Activated naive CD8-positive, alpha-beta T cell (primary cell): ENCODE measurements around the gene SLC6A3.
"Not testable (repeated sequence)": the region's sequence is repeated elsewhere in the genome, so short reads cannot be mapped to it uniquely, and the experiment has no call there.

Experiments used
- H3K27ac Mint-ChIP-seq: one replicate; pipeline ENCODE4 v1.8.0; 2021; ENCODE audit warnings: mixed read lengths
- H3K27me3 Mint-ChIP-seq: one replicate; pipeline ENCODE4 v1.8.0; 2021; ENCODE audit warnings: mixed read lengths
- H3K36me3 Mint-ChIP-seq: one replicate; pipeline ENCODE4 v1.8.0; 2021; ENCODE audit warnings: mixed read lengths
- H3K4me1 Mint-ChIP-seq: one replicate; pipeline ENCODE4 v1.8.0; 2021; ENCODE audit warnings: low read depth, mixed read lengths
- H3K4me3 Mint-ChIP-seq: one replicate; pipeline ENCODE4 v1.8.0; 2021; ENCODE audit warnings: mild to moderate bottlenecking, mixed read lengths
- H3K9me3 Mint-ChIP-seq: one replicate; pipeline ENCODE4 v1.8.0; 2021; ENCODE audit warnings: low read depth, mixed read lengths

Gene SLC6A3

DNA sequence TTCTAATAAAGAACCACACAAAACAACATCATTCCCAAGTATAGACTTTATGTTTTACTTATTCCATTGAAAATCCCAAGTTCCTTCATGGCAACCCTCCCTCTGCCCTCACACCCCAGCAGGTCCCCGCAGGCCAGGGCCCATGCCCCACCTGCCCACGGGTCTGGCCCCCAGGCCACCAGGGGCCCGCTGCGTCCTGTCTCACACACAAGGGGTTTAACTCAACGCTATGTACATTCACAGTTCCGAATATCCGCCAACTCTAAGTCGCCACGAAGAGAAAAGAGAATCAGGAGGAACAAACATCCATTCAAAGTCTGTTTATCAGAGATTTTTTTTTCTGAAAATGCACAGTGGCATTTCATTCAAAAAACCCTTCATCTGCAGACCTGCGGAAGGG, 16.2 kb upstream of the SLC6A3 start:
- H3K27me3 Mint-ChIP-seq = no peaks in the 10 kb centered on the region
- no peak overlapping the region for H3K4me3 Mint-ChIP-seq
- H3K36me3 Mint-ChIP-seq = peaks cover 9% of the 10 kb centered on the region
- H3K9me3 Mint-ChIP-seq = no peaks in the 10 kb centered on the region
- H3K27ac Mint-ChIP-seq = no peak overlapping the region
- no peaks in the 10 kb centered on the region for H3K4me1 Mint-ChIP-seq

DNA sequence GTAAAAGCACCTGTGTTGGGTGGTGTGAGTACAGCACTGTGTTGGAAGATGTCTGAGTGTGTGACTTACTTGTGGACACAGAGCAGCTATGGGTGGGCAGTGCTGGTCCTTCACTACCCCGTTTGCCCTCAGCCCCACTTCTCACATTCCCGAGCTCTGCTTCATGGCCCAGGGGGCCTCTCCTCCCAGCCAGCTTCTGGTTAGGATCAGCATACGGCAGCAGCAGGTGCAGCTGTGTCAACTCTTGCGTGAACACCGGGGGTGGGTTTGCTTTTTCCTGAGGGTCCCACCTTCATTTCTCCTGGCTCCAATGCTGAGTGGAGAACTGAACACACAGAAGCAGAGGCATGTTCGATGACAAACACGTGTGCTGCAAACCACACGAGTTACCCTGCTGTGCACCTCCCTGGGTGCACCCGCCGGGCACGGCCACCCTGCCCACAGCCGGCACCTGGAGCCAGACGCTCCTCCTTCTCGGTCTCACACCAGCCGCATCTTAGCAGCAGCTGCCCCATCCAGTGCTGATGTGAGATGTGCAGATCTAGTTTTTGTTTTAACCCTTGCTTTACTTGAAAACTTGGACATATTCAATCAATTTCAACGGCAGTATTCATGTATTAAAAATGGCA, 14.9 kb upstream of the SLC6A3 start:
- H3K27me3 Mint-ChIP-seq = no peaks in the 10 kb centered on the region
- H3K27ac Mint-ChIP-seq = no peak overlapping the region
- H3K36me3 Mint-ChIP-seq = peaks cover 9% of the 10 kb centered on the region
- no peaks in the 10 kb centered on the region for H3K4me1 Mint-ChIP-seq
- H3K4me3 Mint-ChIP-seq = no peak overlapping the region
- H3K9me3 Mint-ChIP-seq = no peaks in the 10 kb centered on the region

DNA sequence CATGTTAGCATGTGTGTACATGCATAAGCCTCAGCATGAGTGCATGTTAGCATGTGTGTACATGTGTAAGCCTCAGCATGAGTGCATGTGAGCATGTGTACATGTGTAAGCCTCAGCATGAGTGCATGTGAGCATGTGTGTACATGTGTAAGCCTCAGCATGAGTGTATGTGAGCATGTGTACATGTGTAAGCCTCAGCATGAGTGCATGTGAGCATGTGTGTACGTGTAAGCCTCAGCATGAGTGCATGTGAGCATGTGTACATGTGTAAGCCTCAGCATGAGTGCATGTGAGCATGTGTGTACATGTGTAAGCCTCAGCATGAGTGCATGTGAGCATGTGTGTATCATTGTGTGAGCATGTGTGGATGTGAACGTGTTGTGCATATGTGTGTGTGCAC, 14.2 kb upstream of the SLC6A3 start:
- not testable (repeated sequence) for H3K27ac Mint-ChIP-seq, H3K9me3 Mint-ChIP-seq, H3K4me3 Mint-ChIP-seq, H3K27me3 Mint-ChIP-seq, H3K36me3 Mint-ChIP-seq, H3K4me1 Mint-ChIP-seq

DNA sequence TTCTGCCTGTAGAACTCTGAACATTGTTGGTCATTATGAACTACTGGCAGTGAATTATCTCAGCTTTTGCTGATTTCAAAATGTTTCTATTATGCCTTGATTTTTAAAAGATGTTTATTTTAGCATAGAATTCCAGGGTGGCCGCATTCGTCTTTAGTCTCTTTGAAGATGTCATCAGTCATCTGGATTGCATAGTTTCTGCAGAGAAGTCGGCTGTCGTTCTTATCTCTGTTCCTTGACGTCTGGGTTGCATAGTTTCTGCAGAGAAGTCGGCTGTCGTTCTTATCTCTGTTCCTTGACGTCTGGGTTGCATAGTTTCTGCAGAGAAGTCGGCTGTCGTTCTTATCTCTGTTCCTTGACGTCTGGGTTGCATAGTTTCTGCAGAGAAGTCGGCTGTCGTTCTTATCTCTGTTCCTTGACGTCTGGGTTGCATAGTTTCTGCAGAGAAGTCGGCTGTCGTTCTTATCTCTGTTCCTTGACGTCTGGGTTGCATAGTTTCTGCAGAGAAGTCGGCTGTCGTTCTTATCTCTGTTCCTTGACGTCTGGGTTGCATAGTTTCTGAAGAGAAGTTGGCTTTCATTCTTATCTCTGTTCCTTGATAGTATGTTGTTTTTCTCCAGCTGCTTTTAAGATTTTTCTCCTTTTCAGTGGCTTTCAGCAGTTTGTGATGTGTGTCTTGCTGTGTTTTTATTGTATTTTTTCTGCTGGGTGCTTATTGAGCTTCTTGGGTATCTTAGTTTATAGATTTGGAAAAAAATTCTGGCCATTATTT, 11.1 kb upstream of the SLC6A3 start:
- H3K9me3 Mint-ChIP-seq, H3K27ac Mint-ChIP-seq, H3K4me1 Mint-ChIP-seq, H3K4me3 Mint-ChIP-seq, H3K27me3 Mint-ChIP-seq: not testable (repeated sequence)
- peaks cover 16% of the 10 kb centered on the region for H3K36me3 Mint-ChIP-seq

DNA sequence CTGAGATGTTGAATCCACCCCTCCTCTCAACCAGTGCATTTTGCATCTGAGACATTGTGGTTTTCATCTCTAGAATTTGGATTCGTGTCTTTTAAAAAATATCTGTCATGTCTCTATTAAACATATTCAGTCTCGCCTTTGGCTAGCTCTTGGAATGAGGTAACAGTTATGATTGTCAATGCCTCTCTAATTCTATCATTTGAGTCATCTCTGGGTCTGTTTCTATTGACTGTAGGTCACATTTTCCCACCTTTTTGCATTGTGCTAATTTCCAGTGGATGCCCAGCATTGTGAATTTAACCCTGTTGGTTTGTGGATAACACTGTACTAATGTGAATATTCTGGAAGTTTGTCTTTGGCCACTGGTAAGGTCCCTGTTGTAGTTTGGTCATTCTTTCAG, 8.4 kb upstream of the SLC6A3 start:
- H3K4me3 Mint-ChIP-seq = no peak overlapping the region
- H3K4me1 Mint-ChIP-seq = peaks cover 5% of the 10 kb centered on the region
- H3K9me3 Mint-ChIP-seq = peaks cover 9% of the 10 kb centered on the region
- no peak overlapping the region for H3K27ac Mint-ChIP-seq
- H3K36me3 Mint-ChIP-seq = peaks cover 14% of the 10 kb centered on the region
- peaks cover 16% of the 10 kb centered on the region for H3K27me3 Mint-ChIP-seq

DNA sequence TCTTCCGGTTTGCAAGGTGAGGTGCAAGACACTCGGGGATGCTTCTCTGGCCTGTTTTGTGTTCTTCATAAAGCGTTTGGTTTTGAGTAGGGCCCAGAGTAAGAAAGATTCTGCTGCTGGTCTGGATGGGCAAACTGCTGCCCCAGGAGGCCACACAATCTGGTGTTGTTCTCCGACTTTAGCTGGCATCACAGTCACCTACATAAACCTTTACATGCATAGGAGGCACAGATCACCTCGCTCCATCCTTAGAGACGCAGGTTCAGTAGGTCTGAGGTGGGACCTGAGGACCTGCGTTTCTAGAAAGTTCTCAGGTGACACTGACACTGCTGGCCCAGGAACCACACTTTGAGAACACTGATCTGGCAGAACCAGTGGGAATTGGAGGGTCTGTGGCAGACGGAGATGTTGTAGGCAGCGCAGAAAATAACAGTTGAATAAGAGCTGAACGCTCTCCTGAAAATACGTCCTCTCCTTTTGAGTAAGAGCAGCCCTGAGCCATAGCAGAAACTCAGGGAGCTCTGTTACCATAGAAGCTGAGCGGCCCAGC, 3.9 kb upstream of the SLC6A3 start:
- Mint-ChIP-seq H3K4me1 (peaks cover 29% of the 10 kb centered on the region), H3K4me3 (no peak overlapping the region), H3K9me3 (peaks cover 9% of the 10 kb centered on the region), H3K27ac (no peak overlapping the region), H3K36me3 (peaks cover 9% of the 10 kb centered on the region), H3K27me3 (peaks cover 16% of the 10 kb centered on the region)

DNA sequence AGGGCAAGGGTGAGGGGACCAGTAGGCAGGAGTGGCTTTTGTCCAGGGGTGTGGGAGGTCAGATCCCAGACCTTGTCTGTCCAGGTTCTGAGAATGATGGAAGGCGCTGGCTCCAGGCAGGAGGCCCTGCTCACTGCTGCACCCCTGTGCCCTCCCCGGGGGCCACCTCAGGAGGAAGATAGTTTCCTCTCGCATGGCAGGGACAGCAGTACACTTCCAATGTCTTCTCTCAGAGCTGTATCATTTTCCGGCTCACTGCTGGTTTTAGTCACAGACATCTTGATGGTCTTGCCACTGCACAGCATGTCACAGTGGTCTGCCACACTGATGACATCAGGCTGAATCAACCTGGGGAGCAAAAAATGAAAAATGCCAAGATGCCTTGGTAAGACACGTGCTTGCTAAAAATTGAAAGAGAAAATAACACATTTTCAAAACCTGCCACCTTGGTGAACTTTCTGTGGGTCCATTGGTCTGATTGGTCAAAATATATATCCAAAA, 3.3 kb upstream of the SLC6A3 start:
- Mint-ChIP-seq H3K27me3 (peaks cover 16% of the 10 kb centered on the region), H3K9me3 (peaks cover 7% of the 10 kb centered on the region), H3K4me1 (peaks cover 32% of the 10 kb centered on the region), H3K36me3 (peaks cover 6% of the 10 kb centered on the region), H3K4me3 (no peak overlapping the region), H3K27ac (peak overlapping the region; percentile 16)

DNA sequence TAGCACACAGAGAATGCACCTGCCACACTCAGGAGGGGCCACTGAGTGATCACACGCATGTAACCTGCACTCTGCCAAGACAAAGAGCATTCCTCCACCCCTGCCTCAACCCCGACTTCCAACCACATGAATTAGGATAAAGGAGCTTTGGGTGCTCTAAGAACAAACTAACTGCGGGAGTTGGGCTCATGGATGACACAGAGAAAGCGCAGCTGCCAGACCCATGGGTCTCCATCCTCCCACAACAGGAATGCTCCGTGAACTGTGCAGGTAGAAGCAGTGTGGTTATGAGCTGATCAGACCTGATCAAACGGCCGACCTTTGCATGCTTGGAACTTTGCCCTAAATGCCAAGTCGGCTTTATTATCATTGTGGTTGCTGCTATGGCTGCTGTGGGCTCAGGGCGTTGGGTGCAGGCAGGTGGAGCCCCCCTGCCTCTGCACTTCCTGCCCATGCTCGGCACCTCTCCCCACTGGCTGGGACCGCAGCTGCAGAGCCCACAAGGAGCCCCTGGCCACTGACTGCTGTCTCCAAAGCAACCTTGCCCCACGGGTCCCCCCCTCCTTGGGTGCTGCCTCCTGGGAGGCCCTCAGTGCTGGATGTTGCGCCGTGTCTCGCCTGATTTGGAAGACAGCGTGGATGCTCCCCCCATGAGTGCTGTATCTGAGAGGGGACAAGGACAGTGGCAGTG, 2.6 kb upstream of the SLC6A3 start:
- Mint-ChIP-seq H3K27ac (no peak overlapping the region), H3K36me3 (peaks cover 4% of the 10 kb centered on the region), H3K4me3 (peak overlapping the region; percentile 44), H3K9me3 (no peaks in the 10 kb centered on the region), H3K27me3 (peaks cover 21% of the 10 kb centered on the region), H3K4me1 (peaks cover 33% of the 10 kb centered on the region)

DNA sequence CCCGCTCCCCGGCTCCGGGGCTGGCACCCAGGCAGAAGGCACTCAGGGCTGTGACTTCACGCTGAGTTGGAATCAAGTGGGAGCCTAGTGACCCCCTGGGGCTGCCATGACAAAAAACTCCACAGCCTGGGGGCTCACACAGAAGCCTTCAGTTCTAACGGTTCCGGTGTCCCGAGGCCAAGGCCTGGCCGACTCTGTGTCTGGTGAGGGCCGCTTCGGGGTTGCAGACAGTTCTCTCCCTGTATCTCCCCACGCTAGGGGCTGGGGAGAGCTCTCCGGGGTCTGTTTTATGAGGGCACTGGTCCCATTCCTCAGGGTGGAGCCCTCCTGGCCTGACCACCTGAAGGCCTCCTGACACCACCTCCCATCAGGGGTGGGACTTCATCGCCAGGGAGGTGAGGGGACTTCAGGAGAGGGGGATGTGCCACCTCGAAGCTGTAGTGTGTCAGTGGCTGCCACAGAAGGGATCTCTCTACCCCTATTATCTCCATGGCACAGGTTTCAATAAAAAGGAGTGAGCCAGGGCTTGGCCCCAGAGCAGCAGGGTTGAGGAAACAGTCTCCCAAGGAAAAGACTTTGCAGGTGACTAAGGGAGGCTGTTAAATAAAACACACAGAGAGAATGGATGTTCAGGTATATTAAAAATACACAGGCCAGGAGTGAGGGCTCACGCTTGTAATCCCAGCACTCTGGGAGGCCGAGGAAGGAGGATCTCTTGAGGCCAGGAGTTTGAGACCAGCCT, 1.5 kb upstream of the SLC6A3 start:
- Mint-ChIP-seq H3K4me3 (peak overlapping the region; percentile 44), H3K27ac (no peak overlapping the region), H3K36me3 (peaks cover 2% of the 10 kb centered on the region), H3K9me3 (no peaks in the 10 kb centered on the region), H3K4me1 (peaks cover 33% of the 10 kb centered on the region), H3K27me3 (peaks cover 20% of the 10 kb centered on the region)

DNA sequence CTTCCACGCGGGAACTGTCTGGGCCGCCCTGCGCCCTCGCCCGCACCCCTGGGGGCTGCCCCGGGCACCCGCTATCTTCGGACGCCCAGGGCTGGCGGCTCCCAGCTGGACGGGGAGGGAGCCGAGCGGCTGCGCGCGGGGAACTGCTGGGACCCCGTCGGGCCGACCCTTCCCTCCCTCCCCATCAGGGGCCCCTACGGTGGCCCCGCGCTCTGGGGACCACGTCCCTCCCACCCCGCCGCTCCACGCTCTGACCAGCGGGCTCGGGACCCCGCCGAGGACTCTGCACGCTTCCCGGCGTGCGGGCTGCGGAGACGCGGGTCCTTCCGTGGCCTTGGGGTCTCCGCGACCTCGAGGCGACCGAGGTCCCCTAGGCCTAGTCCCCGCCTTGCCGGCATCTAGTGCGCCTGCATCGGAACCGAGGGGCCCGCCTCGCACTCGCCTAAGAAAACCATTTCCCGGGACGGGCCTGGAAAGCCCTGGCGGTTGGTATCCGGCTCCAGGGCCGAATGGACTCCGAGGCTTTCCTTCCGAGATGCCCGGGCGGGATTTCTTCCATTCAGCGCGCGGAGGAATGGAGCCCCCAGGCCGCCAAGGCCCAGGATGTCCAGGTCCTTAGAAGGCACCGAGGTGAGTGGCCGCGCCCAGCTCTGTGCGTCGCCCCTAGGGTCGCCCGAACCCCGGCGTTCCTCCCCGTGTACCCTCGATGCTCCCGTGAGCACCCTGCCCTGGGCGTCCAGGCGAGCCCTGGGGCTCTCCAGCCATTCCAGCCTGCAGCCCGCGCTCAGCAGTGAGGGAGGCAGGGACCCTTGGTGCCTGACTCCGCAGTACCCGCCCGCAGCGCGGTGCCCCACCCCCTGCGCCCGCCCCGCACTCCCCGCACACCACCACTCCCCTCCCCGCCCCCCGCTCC, 705 bp upstream of the SLC6A3 start:
- Mint-ChIP-seq H3K36me3 (no peaks in the 10 kb centered on the region), H3K9me3 (no peaks in the 10 kb centered on the region), H3K27me3 (peaks cover 19% of the 10 kb centered on the region)

DNA sequence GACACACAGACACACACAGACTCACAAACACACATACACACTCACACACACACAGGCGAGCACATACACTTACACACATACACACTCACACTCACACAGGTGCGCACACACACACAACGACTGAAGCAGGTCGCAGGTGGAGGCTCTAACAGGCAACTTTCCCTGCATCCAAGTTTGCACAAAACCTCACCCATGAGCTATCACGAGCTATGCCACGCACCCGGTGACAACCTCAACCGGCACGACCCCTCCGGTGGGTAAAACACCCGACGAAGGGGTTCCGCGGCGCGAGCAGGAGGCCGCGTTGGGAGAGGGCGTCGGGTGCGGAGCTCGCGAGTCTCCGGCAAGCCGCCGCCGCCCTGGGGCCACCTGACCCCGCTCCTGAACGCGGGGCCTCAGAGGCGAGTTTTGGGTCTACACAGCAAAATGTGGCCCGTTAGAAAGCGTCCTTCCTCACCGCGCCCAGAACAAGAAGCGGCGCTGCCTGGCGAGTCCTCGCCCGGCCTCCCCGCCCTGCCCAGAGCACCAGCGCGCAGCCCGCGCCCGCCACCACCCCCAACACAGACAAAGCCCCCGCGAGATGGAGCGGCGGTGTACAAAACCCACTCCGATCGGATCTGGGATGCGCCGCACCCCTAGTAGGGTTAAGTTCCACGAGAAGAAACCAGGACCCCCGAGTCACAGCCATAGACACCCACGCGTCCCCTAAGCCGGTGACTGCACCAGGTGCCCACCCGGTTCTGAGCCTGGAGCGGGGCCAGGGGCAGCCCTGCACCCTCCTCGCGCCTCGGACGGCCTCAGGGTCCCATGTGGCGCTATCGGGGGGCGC, 665 bp downstream of the SLC6A3 start:
- Mint-ChIP-seq H3K36me3 (peaks cover 8% of the 10 kb centered on the region), H3K9me3 (peaks cover 8% of the 10 kb centered on the region), H3K27me3 (peaks cover 24% of the 10 kb centered on the region), H3K27ac (no peak overlapping the region), H3K4me3 (peak overlapping the region; percentile 70), H3K4me1 (peaks cover 33% of the 10 kb centered on the region)

More for the DNA sequence above, 705 bp upstream of the SLC6A3 start:
- Mint-ChIP-seq H3K4me3 (no peak overlapping the region), H3K27ac (no peak overlapping the region), H3K4me1 (peaks cover 33% of the 10 kb centered on the region)

DNA sequence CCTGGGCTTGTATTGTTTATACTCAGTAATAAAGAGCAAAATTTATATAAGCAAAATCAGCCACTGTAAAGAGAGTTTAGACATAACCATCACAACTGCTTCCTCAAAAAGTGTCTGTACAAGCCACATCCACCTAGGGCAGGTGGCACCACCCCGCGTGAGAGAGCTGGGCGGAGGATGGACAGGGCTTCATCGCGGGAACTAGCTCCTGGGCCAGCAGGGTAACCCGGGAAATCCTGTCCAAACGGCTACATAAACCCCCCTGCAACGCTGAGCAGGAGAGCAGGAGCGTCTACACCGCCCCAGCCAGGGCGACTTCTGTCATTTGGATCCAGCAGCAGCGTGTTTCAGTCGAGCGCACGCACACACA, 1.3 kb downstream of the SLC6A3 start:
- no peak overlapping the region for H3K27ac Mint-ChIP-seq
- peaks cover 27% of the 10 kb centered on the region for H3K27me3 Mint-ChIP-seq
- peaks cover 8% of the 10 kb centered on the region for H3K9me3 Mint-ChIP-seq
- peak overlapping the region; percentile 46 for H3K4me3 Mint-ChIP-seq
- H3K4me1 Mint-ChIP-seq = peaks cover 31% of the 10 kb centered on the region
- H3K36me3 Mint-ChIP-seq = peaks cover 8% of the 10 kb centered on the region

DNA sequence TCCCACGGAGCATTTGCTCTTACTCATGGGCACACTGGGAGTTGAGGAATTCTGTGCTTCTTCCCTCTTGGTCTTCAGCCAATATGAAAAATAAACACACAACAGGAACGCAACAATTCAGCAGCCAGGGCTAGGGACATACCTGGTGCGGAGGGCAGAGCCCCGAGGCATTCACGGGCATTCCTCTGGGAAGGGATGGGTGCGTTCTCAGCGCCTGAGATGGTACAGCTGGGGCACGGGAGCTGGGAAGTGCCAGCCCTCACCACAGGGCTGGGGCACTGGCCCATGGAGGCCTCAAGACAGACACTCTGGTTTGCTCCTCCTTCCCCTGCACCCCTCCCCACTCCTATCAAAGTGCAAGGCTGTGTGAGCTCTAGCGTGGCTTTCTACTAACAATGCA, 2.1 kb downstream of the SLC6A3 start:
- Mint-ChIP-seq H3K4me1 (peaks cover 23% of the 10 kb centered on the region), H3K4me3 (no peak overlapping the region), H3K9me3 (peaks cover 8% of the 10 kb centered on the region), H3K27me3 (peaks cover 28% of the 10 kb centered on the region), H3K36me3 (peaks cover 8% of the 10 kb centered on the region), H3K27ac (no peak overlapping the region)
